ENCODE measurements around the gene PLA2G2A.

DNA sequence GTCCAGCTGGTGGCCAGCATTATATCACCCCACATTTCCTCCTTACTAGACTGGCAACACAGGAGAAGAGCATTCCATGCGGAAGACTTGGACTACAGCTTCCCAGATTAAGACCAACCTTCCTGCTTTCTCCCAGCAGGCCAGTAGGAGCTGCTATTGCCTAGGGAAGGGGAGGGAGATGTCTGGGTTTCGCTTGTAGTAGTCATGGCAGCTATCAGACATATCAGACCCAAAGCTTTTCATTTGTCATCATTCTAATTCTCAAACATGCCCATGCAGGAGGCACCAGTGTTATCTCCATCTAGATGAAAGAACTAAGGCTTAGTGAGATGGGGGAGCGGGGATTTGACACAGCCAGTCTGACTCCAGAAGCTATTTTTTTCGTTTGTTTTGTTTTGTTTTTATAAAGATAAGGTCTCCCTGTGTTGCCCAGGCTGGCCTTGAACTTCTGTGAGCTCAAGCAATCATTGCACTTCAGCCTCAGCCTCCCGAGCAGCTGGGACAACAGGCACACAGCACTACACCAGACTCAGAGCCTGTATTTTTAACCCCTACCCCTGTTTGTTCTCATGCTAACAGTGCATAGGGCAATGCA is 4.5 kb downstream of the PLA2G2A start:
- TF ChIP-seq, protein P1, sequence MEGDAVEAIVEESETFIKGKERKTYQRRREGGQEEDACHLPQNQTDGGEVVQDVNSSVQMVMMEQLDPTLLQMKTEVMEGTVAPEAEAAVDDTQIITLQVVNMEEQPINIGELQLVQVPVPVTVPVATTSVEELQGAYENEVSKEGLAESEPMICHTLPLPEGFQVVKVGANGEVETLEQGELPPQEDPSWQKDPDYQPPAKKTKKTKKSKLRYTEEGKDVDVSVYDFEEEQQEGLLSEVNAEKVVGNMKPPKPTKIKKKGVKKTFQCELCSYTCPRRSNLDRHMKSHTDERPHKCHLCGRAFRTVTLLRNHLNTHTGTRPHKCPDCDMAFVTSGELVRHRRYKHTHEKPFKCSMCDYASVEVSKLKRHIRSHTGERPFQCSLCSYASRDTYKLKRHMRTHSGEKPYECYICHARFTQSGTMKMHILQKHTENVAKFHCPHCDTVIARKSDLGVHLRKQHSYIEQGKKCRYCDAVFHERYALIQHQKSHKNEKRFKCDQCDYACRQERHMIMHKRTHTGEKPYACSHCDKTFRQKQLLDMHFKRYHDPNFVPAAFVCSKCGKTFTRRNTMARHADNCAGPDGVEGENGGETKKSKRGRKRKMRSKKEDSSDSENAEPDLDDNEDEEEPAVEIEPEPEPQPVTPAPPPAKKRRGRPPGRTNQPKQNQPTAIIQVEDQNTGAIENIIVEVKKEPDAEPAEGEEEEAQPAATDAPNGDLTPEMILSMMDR (IDR thresholded peaks at IDR 0.05) = peak; percentile 54 to 91 (median 85)
- peak; percentile 18 for TF ChIP-seq POLR2A (IDR thresholded peaks at IDR 0.05)
